ENCODE measurements around the gene ARMC5.

ARMC5 gene

DNA sequence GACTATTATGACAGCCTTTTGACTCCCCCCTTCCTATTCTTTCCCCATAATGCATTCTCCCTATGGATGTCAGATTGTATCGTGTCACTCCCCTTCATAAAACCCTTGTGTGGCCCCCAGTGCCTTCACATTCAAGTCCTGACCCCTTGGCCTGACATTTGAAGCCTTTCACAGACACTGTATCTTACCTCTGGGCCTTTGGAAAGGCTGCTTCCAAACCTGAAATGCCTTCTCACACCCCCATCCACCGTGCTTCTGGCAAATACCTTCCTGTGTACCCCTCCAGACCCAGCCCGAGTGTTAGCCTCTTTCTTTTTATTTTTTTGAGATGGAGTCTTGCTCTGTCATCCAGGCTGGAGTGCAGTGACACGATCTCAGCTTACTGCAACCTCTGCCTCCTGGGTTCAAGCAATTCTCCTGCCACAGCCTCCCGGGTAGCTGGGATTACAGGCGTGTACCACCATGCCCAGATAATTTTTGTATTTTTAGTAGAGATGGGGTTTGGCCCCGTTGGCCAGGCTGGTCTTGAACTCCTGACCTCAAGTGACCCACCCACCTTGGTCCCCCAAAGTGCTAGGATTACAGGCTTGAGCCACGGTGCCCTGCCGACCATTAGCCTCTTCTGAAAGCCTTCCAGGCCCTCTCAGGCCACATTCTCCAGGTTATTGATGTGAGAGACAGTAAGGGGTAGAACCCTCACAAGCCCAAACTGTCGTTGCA, 2.1 kb downstream of the ARMC5 start:
- H3K27ac ChIP-seq (ENCODE audit: low read depth, low read length) = no peak overlapping the region

DNA sequence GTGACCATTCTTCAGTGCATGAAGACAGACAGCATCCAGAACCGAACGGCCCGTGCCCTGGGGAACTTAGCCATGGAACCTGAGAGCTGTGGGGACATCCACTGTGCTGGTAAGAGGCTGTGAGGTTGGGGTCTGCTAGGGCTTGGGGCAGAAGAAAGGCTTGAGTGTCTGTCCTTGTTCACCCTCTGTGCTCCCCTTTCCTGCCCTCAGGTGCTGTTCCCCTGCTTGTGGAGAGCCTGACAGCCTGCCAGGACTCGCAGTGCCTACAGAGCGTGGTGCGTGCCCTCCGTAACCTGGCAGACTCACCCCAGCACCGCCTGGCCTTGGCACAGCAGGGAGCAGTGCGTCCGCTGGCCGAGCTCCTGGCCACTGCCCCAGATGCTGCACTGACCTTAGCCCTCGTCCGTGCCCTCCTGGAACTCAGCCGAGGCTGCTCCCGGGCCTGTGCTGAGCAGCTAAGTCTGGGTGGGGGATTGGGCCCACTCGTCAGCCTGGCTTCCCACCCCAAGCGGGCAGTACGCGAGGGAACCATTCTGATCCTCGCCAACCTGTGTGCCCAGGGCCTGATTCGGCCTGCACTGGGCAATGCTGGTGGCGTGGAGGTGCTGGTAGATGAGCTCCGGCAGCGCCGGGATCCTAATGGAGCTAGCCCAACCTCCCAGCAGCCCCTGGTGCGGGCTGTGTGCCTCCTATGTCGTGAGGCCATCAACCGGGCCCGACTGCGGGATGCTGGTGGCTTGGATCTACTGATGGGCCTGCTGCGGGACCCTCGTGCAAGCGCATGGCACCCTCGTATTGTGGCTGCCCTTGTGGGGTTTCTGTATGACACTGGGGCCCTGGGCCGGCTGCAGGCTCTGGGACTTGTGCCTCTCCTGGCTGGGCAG, 2.9 kb downstream of the ARMC5 start:
- Histone ChIP-seq H3K4me3 (ENCODE audit: low read depth in 1 of 2, low read length in 2 of 2) (no peak overlapping the region), H3K9ac (ENCODE audit: low read depth in 1 of 2, low read length in 2 of 2) (no peak overlapping the region), H3K36me3 (ENCODE audit: control insufficient read depth in 1 of 2, insufficient read depth in 2 of 2, low read length in 2 of 2) (peaks cover 4 to 40% of the 10 kb centered on the region in 2 donors), H3K27me3 (ENCODE audit: control insufficient read depth in 1 of 2, insufficient read depth in 2 of 2, low read length in 2 of 2) (no peaks in the 10 kb centered on the region), H3K27ac (ENCODE audit: low read depth, low read length) (no peak overlapping the region), H3K9me3 (ENCODE audit: control insufficient read depth in 1 of 2, low read length in 2 of 2) (no peaks in the 10 kb centered on the region), H3K4me1 (ENCODE audit: control insufficient read depth in 1 of 2, insufficient read depth in 2 of 2, low read length in 2 of 2) (peaks cover 14 to 17% of the 10 kb centered on the region in 2 donors)

More for the DNA sequence above, 2.1 kb downstream of the ARMC5 start:
- no peaks in the 10 kb centered on the region for H3K27me3 ChIP-seq (ENCODE audit: control insufficient read depth in 1 of 2, insufficient read depth in 2 of 2, low read length in 2 of 2)
- no peaks in the 10 kb centered on the region for H3K9me3 ChIP-seq (ENCODE audit: control insufficient read depth in 1 of 2, low read length in 2 of 2)
- H3K36me3 ChIP-seq (ENCODE audit: control insufficient read depth in 1 of 2, insufficient read depth in 2 of 2, low read length in 2 of 2) = peaks cover 4 to 32% of the 10 kb centered on the region in 2 donors
- peaks cover 22 to 25% of the 10 kb centered on the region in 2 donors for H3K4me1 ChIP-seq (ENCODE audit: control insufficient read depth in 1 of 2, insufficient read depth in 2 of 2, low read length in 2 of 2)
- no peak overlapping the region for H3K9ac ChIP-seq (ENCODE audit: low read depth in 1 of 2, low read length in 2 of 2)
- H3K4me3 ChIP-seq (ENCODE audit: low read depth in 1 of 2, low read length in 2 of 2) = no peak overlapping the region

DNA sequence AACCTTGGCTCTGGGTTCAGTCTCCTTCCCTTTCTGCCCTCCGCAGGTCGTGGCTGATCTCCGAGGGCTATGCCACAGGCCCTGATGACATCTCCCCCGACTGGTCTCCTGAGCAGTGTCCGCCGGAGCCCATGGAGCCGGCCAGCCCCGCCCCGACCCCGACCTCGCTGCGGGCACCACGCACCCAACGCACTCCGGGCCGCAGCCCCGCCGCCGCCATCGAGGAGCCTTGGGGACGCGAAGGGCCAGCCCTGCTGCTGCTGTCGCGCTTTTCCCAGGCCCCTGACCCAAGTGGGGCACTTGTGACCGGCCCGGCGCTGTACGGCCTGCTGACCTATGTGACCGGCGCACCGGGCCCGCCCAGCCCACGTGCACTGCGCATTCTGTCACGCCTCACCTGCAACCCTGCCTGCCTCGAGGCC, 5.1 kb downstream of the ARMC5 start:
- no peaks in the 10 kb centered on the region for H3K27me3 ChIP-seq (ENCODE audit: control insufficient read depth in 1 of 2, insufficient read depth in 2 of 2, low read length in 2 of 2)
- no peak overlapping the region for H3K4me3 ChIP-seq (ENCODE audit: low read depth in 1 of 2, low read length in 2 of 2)
- H3K27ac ChIP-seq (ENCODE audit: low read depth, low read length) = no peak overlapping the region
- H3K36me3 ChIP-seq (ENCODE audit: control insufficient read depth in 1 of 2, insufficient read depth in 2 of 2, low read length in 2 of 2) = peaks cover 4 to 41% of the 10 kb centered on the region in 2 donors
- no peaks in the 10 kb centered on the region for H3K9me3 ChIP-seq (ENCODE audit: control insufficient read depth in 1 of 2, low read length in 2 of 2)
- H3K9ac ChIP-seq (ENCODE audit: low read depth in 1 of 2, low read length in 2 of 2) = no peak overlapping the region
- H3K4me1 ChIP-seq (ENCODE audit: control insufficient read depth in 1 of 2, insufficient read depth in 2 of 2, low read length in 2 of 2) = peaks cover 6 to 8% of the 10 kb centered on the region in 2 donors

DNA sequence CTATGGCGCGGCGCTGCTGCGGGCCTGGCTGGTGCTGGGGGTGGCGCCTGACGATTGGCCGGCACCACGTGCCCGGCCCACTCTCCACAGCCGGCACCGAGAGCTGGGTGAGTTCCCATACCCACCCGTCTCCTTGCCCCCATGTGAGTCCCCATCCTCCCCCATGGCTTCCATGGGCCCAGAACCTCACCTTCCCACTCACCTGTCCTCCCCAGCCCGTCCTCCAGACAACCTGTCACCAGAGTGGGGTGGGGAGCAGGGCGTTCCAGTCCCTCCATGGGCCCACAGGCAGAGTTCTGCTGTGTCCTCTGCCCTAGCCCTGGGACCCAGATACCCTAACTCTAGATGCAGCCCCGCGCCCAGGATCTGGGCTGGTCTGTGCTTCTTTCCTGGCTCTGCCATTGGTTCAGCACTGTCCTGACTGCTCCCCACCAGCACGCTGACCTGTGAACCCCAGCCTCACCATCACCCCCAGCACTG, 5.5 kb downstream of the ARMC5 start:
- peaks cover 4 to 41% of the 10 kb centered on the region in 2 donors for H3K36me3 ChIP-seq (ENCODE audit: control insufficient read depth in 1 of 2, insufficient read depth in 2 of 2, low read length in 2 of 2)
- peaks cover 6 to 8% of the 10 kb centered on the region in 2 donors for H3K4me1 ChIP-seq (ENCODE audit: control insufficient read depth in 1 of 2, insufficient read depth in 2 of 2, low read length in 2 of 2)
- no peak overlapping the region for H3K9ac ChIP-seq (ENCODE audit: low read depth in 1 of 2, low read length in 2 of 2)
- H3K27ac ChIP-seq (ENCODE audit: low read depth, low read length) = no peak overlapping the region
- no peaks in the 10 kb centered on the region for H3K27me3 ChIP-seq (ENCODE audit: control insufficient read depth in 1 of 2, insufficient read depth in 2 of 2, low read length in 2 of 2)
- no peaks in the 10 kb centered on the region for H3K9me3 ChIP-seq (ENCODE audit: control insufficient read depth in 1 of 2, low read length in 2 of 2)
- H3K4me3 ChIP-seq (ENCODE audit: low read depth in 1 of 2, low read length in 2 of 2) = no peak overlapping the region

DNA sequence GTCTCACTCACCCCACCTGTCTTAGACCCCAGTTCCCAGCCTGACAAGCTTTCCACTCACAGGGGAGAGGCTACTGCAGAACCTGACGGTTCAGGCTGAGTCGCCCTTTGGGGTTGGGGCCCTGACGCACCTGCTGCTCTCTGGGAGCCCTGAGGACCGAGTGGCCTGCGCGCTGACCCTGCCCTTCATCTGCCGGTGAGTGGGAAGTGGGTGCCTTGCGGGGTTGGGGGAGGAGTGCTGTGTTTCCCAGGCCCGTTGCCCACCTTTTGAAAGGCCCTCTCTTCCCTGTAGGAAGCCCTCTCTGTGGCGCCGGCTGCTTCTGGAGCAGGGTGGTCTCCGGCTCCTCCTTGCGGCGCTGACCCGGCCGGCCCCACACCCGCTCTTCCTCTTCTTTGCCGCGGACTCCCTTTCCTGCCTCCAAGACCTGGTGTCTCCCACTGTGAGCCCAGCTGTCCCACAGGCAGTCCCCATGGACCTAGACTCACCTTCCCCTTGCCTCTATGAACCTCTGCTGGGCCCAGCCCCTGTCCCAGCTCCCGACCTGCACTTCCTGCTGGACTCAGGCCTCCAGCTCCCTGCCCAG, 6.6 kb downstream of the ARMC5 start:
- Histone ChIP-seq H3K36me3 (ENCODE audit: control insufficient read depth in 1 of 2, insufficient read depth in 2 of 2, low read length in 2 of 2) (peaks cover 4 to 41% of the 10 kb centered on the region in 2 donors), H3K27ac (ENCODE audit: low read depth, low read length) (no peak overlapping the region)

DNA sequence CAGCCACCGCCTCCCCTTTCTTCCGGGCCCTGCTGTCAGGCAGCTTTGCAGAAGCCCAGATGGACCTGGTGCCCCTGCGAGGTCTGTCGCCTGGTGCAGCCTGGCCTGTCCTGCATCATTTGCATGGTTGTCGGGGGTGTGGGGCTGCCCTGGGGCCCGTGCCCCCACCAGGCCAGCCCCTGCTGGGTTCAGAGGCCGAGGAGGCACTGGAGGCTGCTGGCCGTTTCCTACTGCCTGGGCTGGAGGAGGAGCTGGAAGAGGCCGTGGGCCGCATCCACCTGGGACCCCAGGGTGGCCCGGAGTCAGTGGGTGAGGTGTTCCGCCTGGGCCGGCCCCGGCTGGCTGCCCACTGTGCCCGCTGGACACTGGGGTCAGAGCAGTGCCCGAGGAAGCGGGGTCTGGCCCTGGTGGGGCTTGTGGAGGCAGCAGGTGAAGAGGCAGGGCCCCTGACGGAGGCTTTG, 7.1 kb downstream of the ARMC5 start:
- H3K4me3 ChIP-seq (ENCODE audit: low read depth in 1 of 2, low read length in 2 of 2) = no peak overlapping the region
- peaks cover 1 to 5% of the 10 kb centered on the region in 2 donors for H3K4me1 ChIP-seq (ENCODE audit: control insufficient read depth in 1 of 2, insufficient read depth in 2 of 2, low read length in 2 of 2)
- H3K27me3 ChIP-seq (ENCODE audit: control insufficient read depth in 1 of 2, insufficient read depth in 2 of 2, low read length in 2 of 2) = peaks cover 0 to 3% of the 10 kb centered on the region in 2 donors
- no peaks in the 10 kb centered on the region for H3K9me3 ChIP-seq (ENCODE audit: control insufficient read depth in 1 of 2, low read length in 2 of 2)
- H3K9ac ChIP-seq (ENCODE audit: low read depth in 1 of 2, low read length in 2 of 2) = no peak overlapping the region
- H3K36me3 ChIP-seq (ENCODE audit: control insufficient read depth in 1 of 2, insufficient read depth in 2 of 2, low read length in 2 of 2) = peaks cover 4 to 41% of the 10 kb centered on the region in 2 donors
- no peak overlapping the region for H3K27ac ChIP-seq (ENCODE audit: low read depth, low read length)

More for the DNA sequence above, 6.6 kb downstream of the ARMC5 start:
- no peaks in the 10 kb centered on the region for H3K27me3 ChIP-seq (ENCODE audit: control insufficient read depth in 1 of 2, insufficient read depth in 2 of 2, low read length in 2 of 2)
- no peaks in the 10 kb centered on the region for H3K9me3 ChIP-seq (ENCODE audit: control insufficient read depth in 1 of 2, low read length in 2 of 2)
- no peaks in the 10 kb centered on the region for H3K4me1 ChIP-seq (ENCODE audit: control insufficient read depth in 1 of 2, insufficient read depth in 2 of 2, low read length in 2 of 2)
- H3K9ac ChIP-seq (ENCODE audit: low read depth in 1 of 2, low read length in 2 of 2) = no peak overlapping the region
- H3K4me3 ChIP-seq (ENCODE audit: low read depth in 1 of 2, low read length in 2 of 2) = no peak overlapping the region

DNA sequence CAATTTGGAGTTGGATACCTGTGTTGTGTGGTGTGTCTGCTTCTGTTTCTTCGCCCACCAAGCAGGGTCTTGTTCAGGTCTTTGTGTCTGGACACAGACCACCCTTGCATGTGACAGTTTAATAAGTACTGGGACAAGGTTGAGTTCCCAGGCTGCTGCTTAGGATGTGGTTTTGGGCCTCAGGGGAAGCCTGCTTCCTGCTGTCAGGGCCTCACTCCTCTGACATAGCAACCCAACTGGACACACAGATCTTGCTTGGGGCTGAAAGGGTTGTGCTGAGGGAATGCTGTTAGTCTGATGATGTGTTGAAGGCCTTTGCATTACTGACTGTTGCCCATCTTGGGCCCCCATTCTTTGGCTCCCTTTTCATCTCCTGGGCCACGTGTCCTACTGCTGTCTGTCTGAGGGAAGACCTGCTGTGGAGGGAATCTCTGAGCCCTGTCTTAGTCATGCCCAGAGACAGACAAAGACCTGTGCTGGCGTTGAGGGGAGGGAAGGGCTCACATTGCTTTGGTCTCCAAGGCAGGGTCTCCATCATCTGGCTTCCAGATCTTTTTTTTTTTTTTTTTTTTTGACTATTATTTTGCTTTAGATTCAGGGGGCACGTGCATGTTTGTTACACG, 8.0 kb downstream of the ARMC5 start:
- peaks cover under 1 to 35% of the 10 kb centered on the region in 2 donors for H3K36me3 ChIP-seq (ENCODE audit: control insufficient read depth in 1 of 2, insufficient read depth in 2 of 2, low read length in 2 of 2)

DNA sequence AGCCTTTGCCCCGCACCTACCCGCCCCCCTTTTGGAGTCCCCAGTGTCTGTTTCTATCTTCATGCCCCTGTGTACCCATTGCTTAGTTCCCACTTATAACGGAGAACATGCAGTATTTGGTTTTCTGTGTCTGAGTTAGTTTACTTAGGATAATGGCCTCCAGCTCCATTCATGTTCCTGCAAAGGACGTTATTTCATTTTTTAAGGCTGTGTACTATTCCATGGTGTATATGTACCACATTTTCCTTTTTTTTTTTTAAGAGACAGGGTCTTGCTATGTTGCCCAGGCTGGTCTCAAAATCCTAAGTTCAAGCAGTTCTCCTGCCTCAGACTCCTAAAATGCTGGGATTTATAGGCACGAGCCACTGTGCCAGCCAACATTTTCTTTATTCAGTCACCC, 8.6 kb downstream of the ARMC5 start:
- Histone ChIP-seq H3K9ac (ENCODE audit: low read depth in 1 of 2, low read length in 2 of 2) (no peak overlapping the region), H3K36me3 (ENCODE audit: control insufficient read depth in 1 of 2, insufficient read depth in 2 of 2, low read length in 2 of 2) (peaks cover 0 to 32% of the 10 kb centered on the region in 2 donors), H3K27me3 (ENCODE audit: control insufficient read depth in 1 of 2, insufficient read depth in 2 of 2, low read length in 2 of 2) (peaks cover 0 to 5% of the 10 kb centered on the region in 2 donors), H3K4me3 (ENCODE audit: low read depth in 1 of 2, low read length in 2 of 2) (no peak overlapping the region), H3K27ac (ENCODE audit: low read depth, low read length) (no peak overlapping the region), H3K4me1 (ENCODE audit: control insufficient read depth in 1 of 2, insufficient read depth in 2 of 2, low read length in 2 of 2) (peaks cover 4 to 9% of the 10 kb centered on the region in 2 donors), H3K9me3 (ENCODE audit: control insufficient read depth in 1 of 2, low read length in 2 of 2) (no peaks in the 10 kb centered on the region)

More for the DNA sequence above, 8.0 kb downstream of the ARMC5 start:
- peaks cover 4 to 9% of the 10 kb centered on the region in 2 donors for H3K4me1 ChIP-seq (ENCODE audit: control insufficient read depth in 1 of 2, insufficient read depth in 2 of 2, low read length in 2 of 2)
- no peak overlapping the region for H3K27ac ChIP-seq (ENCODE audit: low read depth, low read length)
- H3K27me3 ChIP-seq (ENCODE audit: control insufficient read depth in 1 of 2, insufficient read depth in 2 of 2, low read length in 2 of 2) = peaks cover 0 to 5% of the 10 kb centered on the region in 2 donors
- no peak overlapping the region for H3K4me3 ChIP-seq (ENCODE audit: low read depth in 1 of 2, low read length in 2 of 2)
- no peaks in the 10 kb centered on the region for H3K9me3 ChIP-seq (ENCODE audit: control insufficient read depth in 1 of 2, low read length in 2 of 2)
- H3K9ac ChIP-seq (ENCODE audit: low read depth in 1 of 2, low read length in 2 of 2) = no peak overlapping the region

DNA sequence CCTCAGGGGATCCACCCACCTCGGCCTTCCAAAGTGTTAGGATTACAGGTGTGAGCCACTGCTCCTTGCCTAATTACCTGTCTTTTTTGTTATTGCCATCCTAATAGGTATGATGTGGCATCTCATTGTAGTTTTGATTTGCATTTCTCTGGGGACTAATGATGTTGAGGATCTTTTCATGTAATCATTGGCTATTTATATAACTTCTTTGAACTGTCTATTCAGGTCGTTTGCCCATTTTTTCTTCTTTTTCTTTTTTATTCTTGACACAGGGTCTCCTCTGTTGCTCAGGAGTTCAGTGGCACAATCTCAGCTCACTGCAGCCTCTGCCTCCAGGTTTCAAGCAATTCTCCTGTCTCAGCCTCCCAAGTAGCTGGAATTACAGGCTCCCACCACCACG, 11.3 kb downstream of the ARMC5 start:
- peaks cover 0 to 5% of the 10 kb centered on the region in 2 donors for H3K27me3 ChIP-seq (ENCODE audit: control insufficient read depth in 1 of 2, insufficient read depth in 2 of 2, low read length in 2 of 2)
- H3K9ac ChIP-seq (ENCODE audit: low read depth in 1 of 2, low read length in 2 of 2) = no peak overlapping the region
- no peak overlapping the region for H3K27ac ChIP-seq (ENCODE audit: low read depth, low read length)
- peaks cover 4 to 27% of the 10 kb centered on the region in 2 donors for H3K4me1 ChIP-seq (ENCODE audit: control insufficient read depth in 1 of 2, insufficient read depth in 2 of 2, low read length in 2 of 2)
- no peak overlapping the region for H3K4me3 ChIP-seq (ENCODE audit: low read depth in 1 of 2, low read length in 2 of 2)
- H3K36me3 ChIP-seq (ENCODE audit: control insufficient read depth in 1 of 2, insufficient read depth in 2 of 2, low read length in 2 of 2) = peaks cover 0 to 22% of the 10 kb centered on the region in 2 donors
- H3K9me3 ChIP-seq (ENCODE audit: control insufficient read depth in 1 of 2, low read length in 2 of 2) = no peaks in the 10 kb centered on the region

Data from duodenal mucosa (tissue), 2 donors.